KG1 (cell line): ENCODE measurements around the gene RAMP1.

Experiments
- DNase-seq: peaks from one replicate; lab custom pipeline; 2025; lab: John Stamatoyannopoulos, UW

RAMP1 gene

GRCh38 chr2:237951878-237952277 is 92.5 kb downstream of the RAMP1 start:
- DNase-seq = no peak

GRCh38 chr2:237952851-237953250 is 93.4 kb downstream of the RAMP1 start:
- DNase-seq = no peak

- DNase-seq = no peak
These were observed 96.4 kb downstream of the RAMP1 start for GRCh38 chr2:237955640-237956401.

- no peak for DNase-seq
These were observed 96.9 kb downstream of the RAMP1 start for GRCh38 chr2:237956402-237956736.

- DNase-seq = no peak
These were observed 102.2 kb downstream of the RAMP1 start for GRCh38 chr2:237961637-237962036.
